Breast epithelium (tissue), 4 donors: ENCODE results near the gene NET1. TPM values are rescaled to one million over a fixed set of nuclear protein-coding genes. Genes with fewer than 3 reads are reported as not detected.

Experiments used
- DNase-seq, 2 donors: peaks; one replicate each; pipeline ENCODE4 v3.0.0-alpha.2; 2019; ENCODE audit warnings: low spot score in 2 of 2
- H3K27ac ChIP-seq, 2 donors: fragments of 200-600 bp; sonication (generic) in 1 of 2; one replicate each; pipeline ENCODE4 v1.5.1; 2016 to 2019; ENCODE audit warnings: mild to moderate bottlenecking in 1 of 2
- H3K27me3 ChIP-seq, 2 donors: fragments of 200-600 bp; sonication (generic) in 1 of 2; one replicate each; pipeline versions ENCODE4 v1.5.1 to v1.6.0; 2017 to 2019; ENCODE audit warnings: control low read depth in 1 of 2, mild to moderate bottlenecking in 1 of 2
- H3K36me3 ChIP-seq: fragments of 200-600 bp; one replicate; pipeline ENCODE4 v1.5.1; 2019
- H3K4me1 ChIP-seq, 2 donors: fragments of 200-600 bp; sonication (generic); one replicate each; pipeline ENCODE4 v1.5.1; 2016 to 2019; ENCODE audit warnings: control low read depth in 1 of 2
- H3K4me3 ChIP-seq, 3 donors: fragments of 200-600 bp; sonication (generic); 1 replicate in 2 of 3; 2 replicates in 1 of 3; pipeline ENCODE4 v1.5.1; 2016 to 2019; ENCODE audit warnings: mild to moderate bottlenecking in 3 of 3, moderate library complexity in 2 of 3
- H3K9me3 ChIP-seq, 2 donors: fragments of 200-600 bp; sonication (generic) in 1 of 2; one replicate each; pipeline ENCODE4 v1.5.1; 2016 to 2019; ENCODE audit warnings: control low read depth in 1 of 2
- CTCF ChIP-seq, 3 donors: fragments of 450-650 bp; IDR thresholded peaks; one replicate each; pipeline ENCODE4 v1.5.1; 2016 to 2017; ENCODE audit warnings: antibody characterized with exemption in 3 of 3, mild to moderate bottlenecking in 3 of 3, moderate library complexity in 3 of 3
- POLR2A ChIP-seq: fragments of 450-650 bp; IDR thresholded peaks from one replicate; pipeline ENCODE4 v1.6.1; 2016; ENCODE audit warnings: antibody characterized with exemption, mild to moderate bottlenecking, moderate library complexity
- POLR2AphosphoS5 ChIP-seq, 3 donors: sonication (generic); formaldehyde crosslinking; IDR thresholded peaks; one replicate each; pipeline ENCODE4 v1.6.1; 2017; ENCODE audit warnings: antibody characterized with exemption in 3 of 3
- intact Hi-C: fragments of 100-400 bp; cut with DNase I; formaldehyde crosslinking; loops from one replicate; pipeline ENCODE4 v1.15.1; 2023; ENCODE audit warnings: low total_unique reads
- total RNA-seq, 3 donors: library from RNA; depleted of rRNA; stranded (reverse); fragments of >200 nt; gene quantifications; one replicate each; pipeline ENCODE4 v1.1.0, GENCODE V29; 2016

The NET1 gene
- total RNA-seq, 3 donors from 2014 or later, result 87.2 to 179 (median 145) TPM

- Histone ChIP-seq H3K4me1 (no peaks in the 10 kb centered on the region), H3K36me3 (no peaks in the 10 kb centered on the region), H3K27me3 (no peaks in the 10 kb centered on the region), H3K27ac (no peak overlapping the region), H3K9me3 (no peaks in the 10 kb centered on the region), H3K4me3 (no peak overlapping the region)
- DNase-seq, result no peak
- intact Hi-C loops, result no loop called here
- TF ChIP-seq POLR2A (no peak), POLR2AphosphoS5 (IDR thresholded peaks at IDR 0.05) (no peak), CTCF (IDR thresholded peaks at IDR 0.05) (no peak)
These were observed 12.4 kb downstream of the NET1 start for GRCh38 chr10:5424751-5425150.

GRCh38 chr10:5428133-5428532 lies 15.8 kb downstream of the NET1 start:
- H3K27me3 ChIP-seq, result no peaks in the 10 kb centered on the region
- TF ChIP-seq CTCF (IDR thresholded peaks at IDR 0.05) (no peak), POLR2AphosphoS5 (IDR thresholded peaks at IDR 0.05) (no peak), POLR2A (no peak)
- H3K27ac ChIP-seq, result no peak overlapping the region
- no peaks in the 10 kb centered on the region for H3K36me3 ChIP-seq
- no peak overlapping the region for H3K4me3 ChIP-seq
- no peaks in the 10 kb centered on the region for H3K9me3 ChIP-seq
- intact Hi-C loops, result no loop called here
- no peak for DNase-seq
- H3K4me1 ChIP-seq, result no peaks in the 10 kb centered on the region

- H3K27me3 ChIP-seq, result no peaks in the 10 kb centered on the region
- no peak overlapping the region for H3K4me3 ChIP-seq
- no peaks in the 10 kb centered on the region for H3K36me3 ChIP-seq
- H3K9me3 ChIP-seq, result no peaks in the 10 kb centered on the region
- no peak for DNase-seq
- intact Hi-C loops, result no loop called here
- no peak for TF ChIP-seq POLR2AphosphoS5 (IDR thresholded peaks at IDR 0.05)
- TF ChIP-seq CTCF (IDR thresholded peaks at IDR 0.05), result no peak
- no peak for TF ChIP-seq POLR2A
- H3K4me1 ChIP-seq, result no peaks in the 10 kb centered on the region
- no peak overlapping the region for H3K27ac ChIP-seq
These were observed 20.8 kb downstream of the NET1 start for GRCh38 chr10:5433182-5433581.

GRCh38 chr10:5434017-5434753 lies 21.8 kb downstream of the NET1 start:
- Histone ChIP-seq H3K27me3 (no peaks in the 10 kb centered on the region), H3K36me3 (no peaks in the 10 kb centered on the region), H3K4me3 (no peak overlapping the region), H3K9me3 (no peaks in the 10 kb centered on the region), H3K27ac (no peak overlapping the region), H3K4me1 (no peaks in the 10 kb centered on the region)
- no peak for DNase-seq
- TF ChIP-seq CTCF (IDR thresholded peaks at IDR 0.05), result peak; percentile 6 to 55 (median 52)
- no peak for TF ChIP-seq POLR2AphosphoS5 (IDR thresholded peaks at IDR 0.05)
- intact Hi-C loops, result no loop called here

GRCh38 chr10:5435328-5435727 lies 23.0 kb downstream of the NET1 start:
- no peaks in the 10 kb centered on the region for H3K4me1 ChIP-seq
- H3K27ac ChIP-seq, result no peak overlapping the region
- intact Hi-C loops, result no loop called here
- H3K4me3 ChIP-seq, result no peak overlapping the region
- no peaks in the 10 kb centered on the region for H3K36me3 ChIP-seq
- H3K27me3 ChIP-seq, result no peaks in the 10 kb centered on the region
- TF ChIP-seq POLR2A (no peak), POLR2AphosphoS5 (IDR thresholded peaks at IDR 0.05) (no peak), CTCF (IDR thresholded peaks at IDR 0.05) (no peak)
- DNase-seq, result no peak
- H3K9me3 ChIP-seq, result no peaks in the 10 kb centered on the region
